ENCODE measurements around the gene MORF4L1.

- TF ChIP-seq, protein P1, sequence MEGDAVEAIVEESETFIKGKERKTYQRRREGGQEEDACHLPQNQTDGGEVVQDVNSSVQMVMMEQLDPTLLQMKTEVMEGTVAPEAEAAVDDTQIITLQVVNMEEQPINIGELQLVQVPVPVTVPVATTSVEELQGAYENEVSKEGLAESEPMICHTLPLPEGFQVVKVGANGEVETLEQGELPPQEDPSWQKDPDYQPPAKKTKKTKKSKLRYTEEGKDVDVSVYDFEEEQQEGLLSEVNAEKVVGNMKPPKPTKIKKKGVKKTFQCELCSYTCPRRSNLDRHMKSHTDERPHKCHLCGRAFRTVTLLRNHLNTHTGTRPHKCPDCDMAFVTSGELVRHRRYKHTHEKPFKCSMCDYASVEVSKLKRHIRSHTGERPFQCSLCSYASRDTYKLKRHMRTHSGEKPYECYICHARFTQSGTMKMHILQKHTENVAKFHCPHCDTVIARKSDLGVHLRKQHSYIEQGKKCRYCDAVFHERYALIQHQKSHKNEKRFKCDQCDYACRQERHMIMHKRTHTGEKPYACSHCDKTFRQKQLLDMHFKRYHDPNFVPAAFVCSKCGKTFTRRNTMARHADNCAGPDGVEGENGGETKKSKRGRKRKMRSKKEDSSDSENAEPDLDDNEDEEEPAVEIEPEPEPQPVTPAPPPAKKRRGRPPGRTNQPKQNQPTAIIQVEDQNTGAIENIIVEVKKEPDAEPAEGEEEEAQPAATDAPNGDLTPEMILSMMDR (IDR thresholded peaks at IDR 0.05; ENCODE audit: poor library complexity, severe bottlenecking) = no peak
- TF ChIP-seq POLR2AphosphoS5 (IDR thresholded peaks at IDR 0.05) = no peak
- no peak for TF ChIP-seq RAD21 (conservative IDR thresholded peaks at IDR 0.05)
- no peak for TF ChIP-seq TAF1 (IDR thresholded peaks at IDR 0.05; ENCODE audit: low read depth)
- TF ChIP-seq EZH2 (IDR thresholded peaks at IDR 0.05; ENCODE audit: borderline replicate concordance, insufficient read depth, low read length, poor library complexity, severe bottlenecking) = no peak
- TF ChIP-seq, protein P2, sequence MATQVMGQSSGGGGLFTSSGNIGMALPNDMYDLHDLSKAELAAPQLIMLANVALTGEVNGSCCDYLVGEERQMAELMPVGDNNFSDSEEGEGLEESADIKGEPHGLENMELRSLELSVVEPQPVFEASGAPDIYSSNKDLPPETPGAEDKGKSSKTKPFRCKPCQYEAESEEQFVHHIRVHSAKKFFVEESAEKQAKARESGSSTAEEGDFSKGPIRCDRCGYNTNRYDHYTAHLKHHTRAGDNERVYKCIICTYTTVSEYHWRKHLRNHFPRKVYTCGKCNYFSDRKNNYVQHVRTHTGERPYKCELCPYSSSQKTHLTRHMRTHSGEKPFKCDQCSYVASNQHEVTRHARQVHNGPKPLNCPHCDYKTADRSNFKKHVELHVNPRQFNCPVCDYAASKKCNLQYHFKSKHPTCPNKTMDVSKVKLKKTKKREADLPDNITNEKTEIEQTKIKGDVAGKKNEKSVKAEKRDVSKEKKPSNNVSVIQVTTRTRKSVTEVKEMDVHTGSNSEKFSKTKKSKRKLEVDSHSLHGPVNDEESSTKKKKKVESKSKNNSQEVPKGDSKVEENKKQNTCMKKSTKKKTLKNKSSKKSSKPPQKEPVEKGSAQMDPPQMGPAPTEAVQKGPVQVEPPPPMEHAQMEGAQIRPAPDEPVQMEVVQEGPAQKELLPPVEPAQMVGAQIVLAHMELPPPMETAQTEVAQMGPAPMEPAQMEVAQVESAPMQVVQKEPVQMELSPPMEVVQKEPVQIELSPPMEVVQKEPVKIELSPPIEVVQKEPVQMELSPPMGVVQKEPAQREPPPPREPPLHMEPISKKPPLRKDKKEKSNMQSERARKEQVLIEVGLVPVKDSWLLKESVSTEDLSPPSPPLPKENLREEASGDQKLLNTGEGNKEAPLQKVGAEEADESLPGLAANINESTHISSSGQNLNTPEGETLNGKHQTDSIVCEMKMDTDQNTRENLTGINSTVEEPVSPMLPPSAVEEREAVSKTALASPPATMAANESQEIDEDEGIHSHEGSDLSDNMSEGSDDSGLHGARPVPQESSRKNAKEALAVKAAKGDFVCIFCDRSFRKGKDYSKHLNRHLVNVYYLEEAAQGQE (IDR thresholded peaks at IDR 0.05; ENCODE audit: borderline replicate concordance) = no peak
- no peak for TF ChIP-seq SMC3 (conservative IDR thresholded peaks at IDR 0.05; ENCODE audit: poor library complexity)
- TF ChIP-seq EP300 (conservative IDR thresholded peaks at IDR 0.05; ENCODE audit: poor library complexity, severe bottlenecking) = no peak
- no peak for TF ChIP-seq MXI1 (conservative IDR thresholded peaks at IDR 0.05; ENCODE audit: poor library complexity, severe bottlenecking)
Observed at GRCh38 chr15:78909160-78909695, 36.5 kb downstream of the MORF4L1 start.
